ENCODE results near the gene TATDN2. TPM values are rescaled to one million over a fixed set of nuclear protein-coding genes. Genes with fewer than 3 reads are reported as not detected.

Gene TATDN2, protein sequence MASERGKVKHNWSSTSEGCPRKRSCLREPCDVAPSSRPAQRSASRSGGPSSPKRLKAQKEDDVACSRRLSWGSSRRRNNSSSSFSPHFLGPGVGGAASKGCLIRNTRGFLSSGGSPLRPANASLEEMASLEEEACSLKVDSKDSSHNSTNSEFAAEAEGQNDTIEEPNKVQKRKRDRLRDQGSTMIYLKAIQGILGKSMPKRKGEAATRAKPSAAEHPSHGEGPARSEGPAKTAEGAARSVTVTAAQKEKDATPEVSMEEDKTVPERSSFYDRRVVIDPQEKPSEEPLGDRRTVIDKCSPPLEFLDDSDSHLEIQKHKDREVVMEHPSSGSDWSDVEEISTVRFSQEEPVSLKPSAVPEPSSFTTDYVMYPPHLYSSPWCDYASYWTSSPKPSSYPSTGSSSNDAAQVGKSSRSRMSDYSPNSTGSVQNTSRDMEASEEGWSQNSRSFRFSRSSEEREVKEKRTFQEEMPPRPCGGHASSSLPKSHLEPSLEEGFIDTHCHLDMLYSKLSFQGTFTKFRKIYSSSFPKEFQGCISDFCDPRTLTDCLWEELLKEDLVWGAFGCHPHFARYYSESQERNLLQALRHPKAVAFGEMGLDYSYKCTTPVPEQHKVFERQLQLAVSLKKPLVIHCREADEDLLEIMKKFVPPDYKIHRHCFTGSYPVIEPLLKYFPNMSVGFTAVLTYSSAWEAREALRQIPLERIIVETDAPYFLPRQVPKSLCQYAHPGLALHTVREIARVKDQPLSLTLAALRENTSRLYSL
- total RNA-seq = 31.8 TPM
- polyA plus RNA-seq (ENCODE audit: insufficient read depth, low read depth, low replicate concordance) = 15.5 TPM
- long read RNA-seq, donor 1, full-length matches to known transcripts = 1 of 1 reads
- long read RNA-seq, donor 1, partial matches to known transcripts = 0 of 1 reads
- long read RNA-seq, donor 1, other reads (novel, unspliced or antisense) = 0 of 1 reads
- long read RNA-seq, donor 2 = 0 reads
- long read RNA-seq, donor 3, full-length matches to known transcripts = 2 of 2 reads
- long read RNA-seq, donor 3, partial matches to known transcripts = 0 of 2 reads
- long read RNA-seq, donor 3, other reads (novel, unspliced or antisense) = 0 of 2 reads
- long read RNA-seq, donor 4, full-length matches to known transcripts = 1 of 8 reads
- long read RNA-seq, donor 4, partial matches to known transcripts = 7 of 8 reads
- long read RNA-seq, donor 4, other reads (novel, unspliced or antisense) = 0 of 8 reads
- long read RNA-seq, donor 5 = 0 reads
- long read RNA-seq, donor 6 = 0 reads
- long read RNA-seq, donor 7, full-length matches to known transcripts = 2 of 3 reads
- long read RNA-seq, donor 7, partial matches to known transcripts = 1 of 3 reads
- long read RNA-seq, donor 7, other reads (novel, unspliced or antisense) = 0 of 3 reads
- long read RNA-seq, donor 8 = 0 reads
- long read RNA-seq, donor 9, full-length matches to known transcripts = 3 of 3 reads
- long read RNA-seq, donor 9, partial matches to known transcripts = 0 of 3 reads
- long read RNA-seq, donor 9, other reads (novel, unspliced or antisense) = 0 of 3 reads
- long read RNA-seq, donor 10 = 0 reads

DNA sequence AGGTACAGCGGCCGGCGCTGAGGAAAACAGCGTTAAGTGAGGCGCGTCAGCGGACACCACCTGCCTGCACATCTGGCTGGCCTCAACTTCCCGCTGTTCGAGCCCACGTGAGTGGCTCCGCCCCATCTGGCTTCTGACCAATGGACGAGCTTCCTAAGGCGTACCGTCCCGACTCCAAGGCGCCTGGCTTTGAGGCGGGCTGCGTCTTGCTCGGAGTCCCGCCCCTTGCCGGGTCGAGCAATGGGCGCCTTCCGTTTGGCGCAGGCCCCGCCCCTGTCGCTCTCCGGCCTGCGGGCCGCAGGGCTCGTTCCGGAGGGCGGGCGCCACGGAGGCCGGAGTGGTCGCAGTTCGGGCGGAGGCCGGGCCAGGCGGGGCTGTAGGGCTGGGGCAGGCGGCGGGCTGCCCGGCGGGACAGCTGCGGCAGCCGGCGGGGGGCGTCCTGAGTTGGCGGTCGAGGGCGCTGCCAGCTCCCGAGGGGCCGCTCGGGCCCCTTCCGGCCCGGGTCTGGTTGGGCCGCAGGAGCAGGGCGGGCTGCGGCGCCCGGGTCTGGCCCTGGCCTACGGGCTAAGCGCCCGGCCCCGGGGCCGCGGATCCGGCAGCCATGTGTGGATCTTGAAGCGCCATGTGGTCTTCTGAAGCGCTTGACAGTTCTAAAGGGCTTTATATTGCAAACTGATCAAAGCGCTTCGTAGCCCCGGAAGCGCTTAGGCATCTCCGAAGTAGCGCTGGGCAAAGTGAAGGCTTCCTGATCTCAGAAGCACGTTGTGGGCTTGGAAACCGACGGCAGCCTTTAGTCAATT lies at the start of gene TATDN2:
Gene TATDN2, plus strand, starts transcription at position 276 of the 800 bp plus-strand sequence. CDS start 742 bp downstream, outside the sequence.
- no peak for FAIRE-seq
- H3K9me3 ChIP-seq (ENCODE audit: control insufficient read depth in 2 of 3, insufficient read depth in 1 of 3, low read length in 3 of 3) = peaks cover 0 to 11% (median 0%) of the 10 kb centered on the region in 3 donors
- peak within 1 kb of the TSS; percentile 62 to 90 (median 63) for H3K9ac ChIP-seq (ENCODE audit: low read length in 3 of 3)
- intact Hi-C loops (cut with DNase I) = no loop called here
- peak; percentile 92 to 99 (median 96) for DNase-seq
- no peaks in the 10 kb centered on the region for H3K27me3 ChIP-seq (ENCODE audit: control insufficient read depth, insufficient read depth, low read length)
- TF ChIP-seq, protein P1, sequence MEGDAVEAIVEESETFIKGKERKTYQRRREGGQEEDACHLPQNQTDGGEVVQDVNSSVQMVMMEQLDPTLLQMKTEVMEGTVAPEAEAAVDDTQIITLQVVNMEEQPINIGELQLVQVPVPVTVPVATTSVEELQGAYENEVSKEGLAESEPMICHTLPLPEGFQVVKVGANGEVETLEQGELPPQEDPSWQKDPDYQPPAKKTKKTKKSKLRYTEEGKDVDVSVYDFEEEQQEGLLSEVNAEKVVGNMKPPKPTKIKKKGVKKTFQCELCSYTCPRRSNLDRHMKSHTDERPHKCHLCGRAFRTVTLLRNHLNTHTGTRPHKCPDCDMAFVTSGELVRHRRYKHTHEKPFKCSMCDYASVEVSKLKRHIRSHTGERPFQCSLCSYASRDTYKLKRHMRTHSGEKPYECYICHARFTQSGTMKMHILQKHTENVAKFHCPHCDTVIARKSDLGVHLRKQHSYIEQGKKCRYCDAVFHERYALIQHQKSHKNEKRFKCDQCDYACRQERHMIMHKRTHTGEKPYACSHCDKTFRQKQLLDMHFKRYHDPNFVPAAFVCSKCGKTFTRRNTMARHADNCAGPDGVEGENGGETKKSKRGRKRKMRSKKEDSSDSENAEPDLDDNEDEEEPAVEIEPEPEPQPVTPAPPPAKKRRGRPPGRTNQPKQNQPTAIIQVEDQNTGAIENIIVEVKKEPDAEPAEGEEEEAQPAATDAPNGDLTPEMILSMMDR (IDR thresholded peaks at IDR 0.05; ENCODE audit: borderline replicate concordance, extremely low read depth, insufficient read depth) = no peak
- H3K36me3 ChIP-seq (ENCODE audit: control insufficient read depth in 2 of 3, insufficient read depth in 3 of 3, low read length in 3 of 3) = peaks cover 4 to 9% (median 5%) of the 10 kb centered on the region in 3 donors
- peak within 1 kb of the TSS; percentile 55 to 80 for H3K27ac ChIP-seq (ENCODE audit: low read depth in 2 of 2, low read length in 2 of 2)
- H3K4me3 ChIP-seq (ENCODE audit: low read length in 3 of 3) = peak within 1 kb of the TSS; percentile 74 to 97 (median 78)
- H3K4me1 ChIP-seq (ENCODE audit: control insufficient read depth in 2 of 3, insufficient read depth in 2 of 3, low read depth in 1 of 3, low read length in 3 of 3) = peaks cover 0 to 11% (median 10%) of the 10 kb centered on the region in 3 donors

- no peak for DNase-seq
Observed at GRCh38 chr3:10198761-10199649, 49.3 kb upstream of the TATDN2 start.

More at GRCh38 chr3:10198761-10199649, 49.3 kb upstream of the TATDN2 start:
- TF ChIP-seq, protein P1 (IDR thresholded peaks at IDR 0.05; ENCODE audit: borderline replicate concordance, extremely low read depth, insufficient read depth) = no peak
- intact Hi-C loops (cut with DNase I) = no loop called here
- Histone ChIP-seq H3K9me3 (ENCODE audit: control insufficient read depth in 2 of 3, insufficient read depth in 1 of 3, low read length in 3 of 3) (no peaks in the 10 kb centered on the region), H3K27me3 (ENCODE audit: control insufficient read depth, insufficient read depth, low read length) (no peaks in the 10 kb centered on the region), H3K4me3 (ENCODE audit: low read length in 3 of 3) (no peak overlapping the region), H3K4me1 (ENCODE audit: control insufficient read depth in 2 of 3, insufficient read depth in 2 of 3, low read depth in 1 of 3, low read length in 3 of 3) (peaks cover 0 to 8% (median 6%) of the 10 kb centered on the region in 3 donors), H3K27ac (ENCODE audit: low read depth in 2 of 2, low read length in 2 of 2) (peak overlapping the region in 1 of 2 donors; percentile 50), H3K36me3 (ENCODE audit: control insufficient read depth in 2 of 3, insufficient read depth in 3 of 3, low read length in 3 of 3) (no peaks in the 10 kb centered on the region), H3K9ac (ENCODE audit: low read length in 3 of 3) (peak overlapping the region in 1 of 3 donors; percentile 26)
- no peak for FAIRE-seq

Measured in kidney (tissue), 22 donors.